Lower leg skin (tissue), 3 donors: Measurements from ENCODE around the gene C5orf58.

Experiments used
- CTCF ChIP-seq, 3 donors: fragments of 450-650 bp; IDR thresholded peaks; one replicate each; pipeline ENCODE4 v1.5.1; 2016; ENCODE audit warnings: antibody characterized with exemption in 3 of 3, mild to moderate bottlenecking in 3 of 3, moderate library complexity in 2 of 3
- POLR2A ChIP-seq, 2 donors: fragments of 450-650 bp; IDR thresholded peaks; one replicate each; pipeline ENCODE4 v1.6.1; 2016 to 2017; ENCODE audit warnings: antibody characterized with exemption in 2 of 2, mild to moderate bottlenecking in 1 of 2, moderate library complexity in 1 of 2

- no peak for TF ChIP-seq CTCF (IDR thresholded peaks at IDR 0.05)
- no peak for TF ChIP-seq POLR2A (IDR thresholded peaks at IDR 0.05)
Measured at GRCh38 chr5:170273968-170274710, 41.4 kb downstream of the C5orf58 start.
